Stimulated activated CD4-positive, alpha-beta T cell treated with anti-CD3 and anti-CD28 coated beads, TNF-alpha, amount 100 ng/mL, for 48 hours (primary cell): ENCODE data around the gene HNRNPC.

Source experiments
- DNase-seq, 3 donors: peaks; one replicate each; pipeline ENCODE4 v3.0.0-alpha.2; 2020; ENCODE audit warnings: low read depth in 3 of 3

Gene HNRNPC

DNA sequence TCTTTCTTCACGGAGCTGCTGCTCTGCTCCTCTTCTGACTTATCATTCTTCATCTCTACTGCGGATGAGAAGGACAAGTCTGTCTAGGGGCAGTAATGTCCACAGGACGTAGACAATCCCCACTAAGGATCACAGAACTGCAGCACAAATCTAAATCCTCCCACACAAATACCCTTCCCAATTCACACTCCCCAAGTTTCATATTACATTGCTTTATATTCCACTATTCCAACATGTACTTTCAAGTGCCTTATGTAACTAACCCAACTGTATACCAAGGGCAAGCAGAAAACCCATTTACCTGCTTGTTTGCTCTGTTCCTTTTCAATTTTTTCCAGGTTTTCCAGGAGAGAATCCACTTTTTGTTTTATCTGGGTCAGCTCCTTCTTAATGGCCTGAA lies 57.7 kb downstream of the HNRNPC start:
- no peak for DNase-seq

DNA sequence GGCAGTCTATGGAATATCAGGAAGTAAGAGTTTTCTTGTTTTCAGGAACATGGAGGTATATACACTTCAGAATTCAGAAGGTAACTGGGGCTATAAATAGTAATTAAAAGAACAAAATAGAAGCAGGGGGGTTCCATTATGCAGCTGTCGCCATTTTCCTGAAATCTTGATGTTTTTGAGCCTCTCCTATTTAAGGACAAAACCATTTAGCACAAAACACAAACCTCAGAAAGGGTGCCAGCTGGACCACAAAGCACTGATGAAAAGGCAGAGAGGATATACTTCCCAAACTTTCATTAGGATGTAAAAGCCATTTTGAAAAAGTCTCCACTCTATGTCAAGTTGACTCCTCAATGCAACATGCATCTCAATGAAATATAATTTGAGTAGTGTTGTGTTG lies 59.2 kb downstream of the HNRNPC start:
- DNase-seq = no peak

DNA sequence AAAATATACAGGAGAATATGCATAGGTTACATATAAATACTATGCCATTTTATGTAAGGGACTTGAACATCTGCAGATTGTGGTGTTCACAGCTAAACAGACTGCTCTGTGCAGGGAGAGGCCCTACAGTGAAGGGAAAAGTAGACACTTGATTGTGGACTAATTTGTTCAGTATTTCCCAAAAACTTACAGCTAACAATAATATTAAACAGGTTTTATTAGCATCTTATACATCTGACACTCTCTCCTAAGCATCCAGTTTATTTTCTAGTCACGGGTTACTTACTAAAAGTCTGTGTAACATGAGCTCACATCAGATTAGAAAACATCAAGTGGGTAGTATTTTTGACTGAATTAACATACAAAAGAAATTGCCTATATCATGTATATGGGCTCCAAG lies 60.1 kb downstream of the HNRNPC start:
- no peak for DNase-seq

DNA sequence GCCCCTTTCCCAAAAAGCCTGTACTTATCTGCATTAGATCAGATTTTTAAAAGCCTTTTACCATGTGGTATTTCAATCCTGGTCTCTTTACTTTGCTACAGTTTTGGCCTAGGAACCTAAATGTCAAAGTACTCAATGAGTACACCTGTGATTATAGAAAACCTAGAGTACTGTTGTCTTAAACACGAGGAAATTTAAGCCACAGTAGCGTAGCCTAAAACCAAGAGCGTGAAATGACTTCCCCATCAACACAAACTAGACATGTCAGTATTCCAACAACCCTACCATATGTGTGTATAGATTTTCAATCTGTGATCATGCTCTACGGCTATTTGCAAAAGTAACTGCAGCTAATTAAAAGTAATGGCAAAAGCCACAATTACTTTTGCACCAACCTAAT lies 60.7 kb downstream of the HNRNPC start:
- DNase-seq = no peak

DNA sequence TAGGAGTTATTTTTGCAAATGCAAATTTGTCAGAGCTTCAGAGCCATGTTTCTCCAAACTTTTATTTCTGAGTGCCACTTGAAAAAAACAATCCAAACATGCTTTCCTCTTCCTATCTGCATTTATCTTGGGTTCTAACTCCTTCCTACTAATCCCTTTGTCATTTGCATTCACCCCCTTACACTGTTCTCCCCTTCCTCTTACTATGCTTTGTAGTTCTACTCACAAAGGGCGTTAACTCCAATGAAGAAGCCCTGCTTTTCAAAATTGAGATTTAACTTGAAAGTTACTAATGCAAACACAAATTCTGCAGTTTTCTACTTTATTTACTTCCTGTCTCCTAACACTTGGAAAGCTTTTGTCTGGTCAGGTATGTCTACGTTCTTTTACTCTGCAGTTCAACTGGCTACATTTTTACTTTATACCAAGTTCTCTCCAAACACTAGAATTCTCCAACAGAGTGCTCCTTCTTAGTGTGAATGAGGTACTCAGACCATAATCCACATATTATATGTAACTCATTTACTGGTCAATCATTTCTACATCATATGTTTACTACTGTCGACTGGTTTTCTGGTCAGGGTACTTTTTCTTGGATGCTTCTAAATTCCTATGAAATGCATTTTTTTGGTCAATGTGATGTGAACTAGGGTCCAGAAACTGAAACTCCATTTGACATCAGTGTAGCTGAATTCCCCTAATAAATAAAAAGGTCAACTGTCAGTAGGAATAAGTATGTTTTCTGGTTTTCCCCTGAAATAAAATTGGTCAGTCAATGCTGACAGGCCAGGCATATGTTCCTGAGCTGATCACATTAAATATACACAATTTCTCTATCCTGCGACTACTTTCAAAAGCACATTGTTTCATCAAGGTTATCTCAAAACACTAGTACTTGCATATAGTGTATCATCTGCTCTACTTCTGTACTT lies 62.2 kb downstream of the HNRNPC start:
- no peak for DNase-seq

DNA sequence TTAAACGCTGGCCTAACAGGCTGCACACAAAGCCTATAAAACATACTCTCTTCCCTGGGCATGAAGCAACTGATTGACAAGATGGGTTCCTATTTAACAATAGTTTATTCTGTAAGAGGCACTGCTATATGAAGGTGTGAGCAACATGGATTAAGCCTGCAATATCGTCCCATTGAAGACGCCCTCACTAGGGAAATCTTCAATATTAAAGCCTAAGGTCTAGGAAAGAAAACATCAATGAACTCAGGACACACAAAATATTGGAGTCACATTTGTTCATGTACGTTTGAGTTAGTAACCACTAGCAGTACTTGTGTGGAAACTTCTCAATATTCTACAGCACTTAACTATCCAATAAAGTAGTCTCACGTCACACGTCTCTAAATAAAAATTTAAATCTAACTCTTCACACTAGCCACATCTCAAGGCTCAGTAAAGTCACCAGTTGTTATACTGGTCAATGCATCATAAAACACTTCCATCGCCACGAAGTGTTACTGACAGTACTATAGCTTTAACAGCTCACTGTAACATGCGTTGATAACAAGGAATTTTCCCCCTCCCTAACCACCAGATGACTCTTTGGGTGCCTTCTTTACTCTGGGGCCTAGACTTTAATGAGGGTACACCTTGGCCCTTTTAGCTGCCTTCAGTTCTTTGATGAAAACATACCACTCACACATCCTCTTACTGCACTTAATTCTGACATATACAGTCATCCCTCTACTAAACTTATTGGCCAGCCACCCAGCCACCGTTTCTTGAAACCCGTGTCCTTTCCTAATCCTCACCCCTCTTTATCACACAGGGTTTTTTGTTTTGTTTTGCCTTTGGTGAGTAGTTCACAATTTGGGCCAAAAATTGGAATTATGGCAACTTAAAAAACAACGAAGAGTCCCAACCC lies 63.3 kb downstream of the HNRNPC start:
- DNase-seq = no peak

DNA sequence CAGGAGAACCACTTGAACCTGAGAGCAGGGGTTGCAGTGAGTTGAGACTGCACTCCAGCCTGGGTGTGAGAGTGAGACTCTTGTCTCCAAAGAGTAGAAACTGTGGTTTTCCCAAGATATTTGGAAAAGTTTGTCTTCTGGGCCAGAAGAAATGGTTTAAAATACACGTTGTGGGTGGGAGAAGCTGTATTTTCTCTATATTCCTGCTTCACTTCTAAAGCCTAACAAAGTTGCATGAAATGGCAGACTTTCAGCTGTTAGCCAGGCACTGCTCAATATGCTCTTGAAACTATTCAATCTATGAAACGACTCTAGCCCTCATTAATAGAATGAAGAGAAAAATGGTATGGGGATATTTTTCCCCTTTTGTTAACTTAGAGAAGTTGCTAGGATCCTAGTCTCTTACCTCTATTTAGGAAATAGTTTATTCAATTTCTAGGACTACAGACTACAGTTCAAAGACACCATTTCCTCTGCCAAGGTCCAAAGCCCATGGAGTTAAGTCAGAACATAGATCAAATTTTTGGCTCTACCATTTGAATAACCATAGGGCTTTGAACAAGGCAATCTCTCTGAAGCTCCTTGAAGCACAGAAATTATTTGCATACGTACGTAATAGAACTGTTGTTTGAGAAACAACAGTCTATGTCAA lies 64.1 kb downstream of the HNRNPC start:
- DNase-seq = no peak

DNA sequence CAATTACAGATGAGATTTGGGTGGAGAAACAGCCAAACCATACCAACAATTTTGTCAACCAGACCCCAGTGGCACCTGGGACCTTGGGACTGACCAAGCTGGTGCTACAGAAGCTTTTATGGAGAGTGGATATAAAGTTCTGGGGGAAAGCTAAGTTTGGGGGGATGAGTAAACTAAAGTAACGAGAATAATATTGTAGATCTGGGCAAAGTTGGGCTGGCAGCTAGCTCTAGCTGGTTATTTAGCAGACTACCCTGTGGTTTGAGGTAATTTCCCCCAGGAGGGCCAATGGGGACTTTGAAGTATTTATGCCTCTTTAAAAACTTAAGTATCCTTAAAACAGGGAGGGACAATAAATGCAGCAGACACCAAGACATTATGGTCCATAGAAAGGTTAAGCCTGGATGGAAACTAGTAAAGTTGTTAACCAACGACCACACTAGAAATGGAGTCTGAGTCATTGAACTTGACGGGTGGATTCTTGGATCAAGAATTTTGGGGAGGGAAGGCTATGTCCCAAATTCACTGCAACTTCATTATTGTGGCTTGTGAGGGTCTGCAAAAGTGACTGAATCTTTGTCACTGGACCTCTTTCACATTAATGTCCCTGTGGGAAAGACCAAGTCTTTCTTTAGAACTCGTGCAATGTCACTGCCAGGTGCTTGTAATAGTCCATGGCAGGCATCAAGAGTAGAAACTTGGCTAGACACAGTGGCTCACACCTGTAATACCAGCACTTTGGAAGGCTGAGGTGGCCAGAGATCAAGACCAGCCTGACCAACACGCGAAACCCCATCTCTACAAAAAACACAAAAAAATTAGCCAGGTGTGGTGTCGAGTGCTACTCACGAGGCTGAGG lies 64.8 kb downstream of the HNRNPC start:
- DNase-seq = no peak

DNA sequence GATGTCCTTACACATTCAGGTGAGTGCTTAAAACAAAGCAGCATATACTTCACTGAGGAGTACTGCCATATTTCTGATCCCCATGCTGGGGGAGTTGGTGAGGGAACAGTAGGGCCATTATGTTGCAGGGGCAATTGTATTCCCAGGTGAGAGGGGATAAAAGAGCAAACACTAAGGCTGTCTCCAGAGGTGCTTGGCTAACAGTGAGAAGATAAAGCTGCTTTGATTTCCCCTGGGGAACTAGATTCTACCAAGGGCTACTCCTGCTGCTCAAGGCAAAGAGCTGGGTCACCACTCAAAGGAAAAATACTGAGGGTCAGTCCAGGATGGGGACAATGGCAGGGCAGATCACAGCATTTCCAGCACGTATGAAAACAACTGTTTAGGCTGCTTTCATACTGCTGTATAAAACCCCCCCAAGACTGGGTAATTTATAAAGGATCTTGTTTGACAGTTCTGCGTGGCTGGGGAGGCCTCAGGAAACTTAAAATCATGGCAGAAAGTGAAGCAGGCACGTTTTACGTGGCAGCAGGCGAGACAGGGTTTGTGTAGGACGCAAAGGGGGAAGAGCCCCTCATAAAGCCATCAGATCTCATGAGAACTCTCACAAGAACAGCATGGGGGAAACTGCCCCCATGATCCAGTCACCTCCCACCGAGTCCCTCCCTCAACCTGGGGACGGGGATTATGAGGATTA lies 65.6 kb downstream of the HNRNPC start:
- DNase-seq = no peak

DNA sequence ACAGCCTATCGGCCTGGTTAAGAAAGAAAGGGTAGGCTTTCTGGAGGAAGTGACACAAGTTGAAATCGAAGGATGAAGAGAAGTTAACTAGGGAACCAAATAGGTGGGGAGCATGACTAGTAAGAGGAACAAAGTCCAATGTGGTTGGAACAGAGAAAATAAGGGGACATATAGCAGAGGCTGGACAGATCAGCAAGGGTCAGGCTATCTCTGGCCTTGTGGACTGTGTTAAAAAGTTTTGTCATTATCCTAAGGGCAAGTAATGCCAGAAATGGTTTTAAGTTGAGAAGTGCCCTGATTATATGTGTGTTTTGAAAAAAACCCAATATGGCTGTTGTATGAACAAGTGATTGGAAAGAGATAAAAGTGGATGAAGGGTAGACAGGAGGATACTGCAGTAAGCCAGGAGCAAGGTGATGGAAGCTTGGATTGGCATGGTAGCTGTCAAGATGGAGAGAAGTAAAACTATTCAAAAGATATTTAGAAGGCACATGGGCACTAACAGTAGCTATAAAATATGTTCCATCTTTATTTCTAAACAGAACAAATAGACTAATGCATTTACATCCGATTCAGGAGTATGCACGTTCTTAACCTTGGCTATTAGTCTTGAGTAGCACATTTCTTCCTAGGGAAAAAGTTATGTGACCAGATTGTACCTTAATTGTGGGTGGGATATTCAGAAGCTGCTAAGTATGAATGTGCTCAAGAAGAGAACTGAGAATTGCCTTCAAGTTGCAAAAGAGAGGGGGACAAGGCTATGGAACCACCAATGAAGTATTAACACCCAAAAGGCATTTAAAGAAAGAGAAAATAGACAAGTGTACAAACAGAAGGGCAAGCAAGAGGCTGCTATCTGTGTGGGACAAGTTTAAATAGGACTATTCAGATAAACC lies 66.5 kb downstream of the HNRNPC start:
- DNase-seq = no peak

DNA sequence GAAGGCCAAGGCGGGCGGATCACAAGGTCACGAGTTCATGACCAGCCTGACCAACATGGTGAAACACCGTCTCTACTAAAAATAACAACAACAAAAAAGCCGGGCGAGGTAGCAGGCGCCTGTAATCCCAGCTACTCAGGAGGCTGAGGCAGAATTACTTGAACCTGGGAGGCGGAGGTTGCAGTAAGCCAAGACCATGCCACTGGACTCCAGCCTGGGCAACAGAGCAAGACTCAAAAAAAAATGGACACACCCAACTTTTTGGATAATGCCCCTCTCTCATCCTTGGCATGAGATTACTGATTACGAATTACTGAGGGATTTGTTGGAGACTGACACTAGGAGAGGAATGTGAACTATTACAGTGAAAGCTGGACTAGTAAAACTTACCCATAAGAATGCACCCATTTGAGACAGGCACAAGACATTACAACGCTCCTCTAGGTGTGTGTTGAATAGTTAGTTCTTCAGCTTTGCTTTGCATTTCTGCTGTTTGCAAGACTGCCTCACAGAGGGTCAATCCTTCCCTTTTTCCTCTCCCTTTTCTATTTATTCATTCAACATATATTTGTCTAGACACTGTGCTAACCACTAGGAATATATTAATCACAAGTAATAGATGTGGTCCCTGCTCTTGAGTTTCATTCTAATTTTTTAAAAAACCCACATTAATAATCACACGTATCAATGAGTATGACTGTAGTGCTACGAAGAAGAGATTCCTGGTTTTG lies 67.3 kb downstream of the HNRNPC start:
- no peak for DNase-seq

DNA sequence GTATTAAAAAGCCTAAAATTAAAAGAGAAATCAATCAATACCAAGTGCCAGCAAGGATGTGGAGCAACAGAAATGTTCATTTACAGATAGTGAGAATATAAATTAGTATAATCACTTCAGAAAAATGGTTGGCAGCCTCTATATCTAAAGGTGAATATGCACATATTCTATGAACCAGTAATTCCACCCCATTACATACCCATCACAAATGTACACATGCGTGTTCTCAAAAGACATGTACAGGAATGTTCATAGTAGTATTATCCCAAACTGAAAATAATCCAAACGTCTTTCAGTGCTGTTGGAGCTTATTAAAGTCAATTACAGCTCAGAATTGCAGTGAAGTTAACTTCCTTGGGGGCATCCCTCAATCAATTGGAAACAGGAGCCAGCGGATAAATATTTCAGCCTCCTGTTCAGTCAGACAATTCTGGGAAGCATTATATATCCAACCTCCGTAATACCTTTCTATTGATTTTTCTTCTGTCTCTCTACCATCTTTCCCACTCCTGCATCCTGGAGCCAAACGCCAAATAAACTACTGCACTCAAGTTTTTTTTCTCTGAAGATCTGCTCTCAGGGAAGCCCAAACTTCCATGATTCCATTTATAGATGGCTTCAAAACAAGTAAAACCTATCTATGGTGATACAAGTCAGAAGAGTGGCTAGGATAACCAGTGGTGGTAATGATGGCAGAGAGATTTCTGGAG lies 68.3 kb downstream of the HNRNPC start:
- no peak for DNase-seq

DNA sequence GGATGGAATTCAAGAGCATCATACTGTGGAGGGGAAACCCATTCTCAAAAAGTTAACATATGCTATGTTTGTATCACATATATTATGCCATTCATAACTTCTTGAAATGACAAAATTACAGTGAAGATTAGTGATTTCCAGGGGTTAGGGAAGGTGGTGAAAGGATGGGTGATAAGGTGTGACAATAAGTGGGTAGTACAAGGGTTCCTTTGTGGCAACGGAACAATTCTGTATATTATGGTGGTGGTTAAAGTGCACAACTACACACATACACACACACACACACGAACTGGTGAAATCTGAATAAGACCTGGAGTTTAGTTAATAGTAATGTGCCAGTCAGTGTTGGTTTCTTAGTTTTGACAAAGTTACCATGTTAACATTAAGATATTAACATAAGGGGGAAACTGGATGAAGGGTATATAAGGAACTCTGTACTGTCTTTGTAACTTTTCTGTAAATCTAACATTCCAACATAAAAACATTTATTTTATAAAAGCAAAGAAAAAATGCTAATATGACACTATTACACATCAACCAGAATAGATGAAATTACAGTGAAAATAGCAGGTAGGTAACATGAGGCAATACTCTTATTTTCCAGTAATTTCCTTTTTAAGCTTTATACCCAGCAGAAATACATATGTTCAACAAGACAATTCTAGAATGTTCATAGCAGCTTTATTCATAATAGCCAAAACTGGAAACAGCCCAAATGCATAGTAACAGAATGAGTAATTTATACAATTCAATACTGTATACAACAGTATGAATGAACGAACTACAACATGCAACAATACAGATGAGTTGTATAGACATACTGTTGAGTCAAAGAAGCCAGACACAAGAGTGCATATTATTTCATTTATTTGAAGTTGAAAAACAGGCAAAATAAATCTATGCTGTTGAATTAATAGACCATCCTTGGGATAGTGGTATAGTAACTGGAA lies 69.4 kb downstream of the HNRNPC start:
- no peak for DNase-seq

DNA sequence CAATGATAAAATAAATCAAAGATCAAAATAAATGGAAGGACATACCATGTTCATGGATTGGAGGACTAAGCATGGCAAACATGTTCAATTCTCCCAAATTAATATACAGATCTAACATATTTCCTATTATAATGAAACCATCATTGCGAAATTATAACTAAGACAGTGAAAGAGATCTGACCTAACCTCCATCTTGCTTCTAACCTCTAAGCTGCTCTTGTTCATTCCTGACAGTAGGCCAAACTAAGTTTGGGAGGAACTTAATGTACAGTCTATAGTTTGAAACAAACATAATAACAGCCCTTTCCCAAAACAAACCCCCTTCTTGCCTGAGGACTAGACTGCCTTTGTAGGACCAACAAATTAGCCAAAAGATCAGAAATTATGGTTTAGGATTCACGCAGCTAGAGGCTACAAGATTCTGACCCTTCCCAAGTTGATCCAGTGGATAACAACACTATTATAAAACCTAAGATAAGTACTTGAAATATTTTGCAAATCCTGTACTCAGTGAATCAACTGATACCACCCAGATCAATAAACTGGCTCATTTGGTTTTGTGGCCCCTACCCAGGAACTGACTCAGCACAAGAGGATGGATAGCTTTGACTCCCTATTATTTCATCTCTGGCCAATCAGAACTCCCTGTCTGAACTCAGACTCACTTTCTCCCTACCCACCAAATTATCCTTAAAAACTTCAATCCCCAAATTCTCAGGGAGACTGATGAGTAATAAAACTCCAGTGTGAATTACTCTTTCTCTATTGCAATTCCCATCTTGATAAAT lies 71.6 kb downstream of the HNRNPC start:
- no peak for DNase-seq

DNA sequence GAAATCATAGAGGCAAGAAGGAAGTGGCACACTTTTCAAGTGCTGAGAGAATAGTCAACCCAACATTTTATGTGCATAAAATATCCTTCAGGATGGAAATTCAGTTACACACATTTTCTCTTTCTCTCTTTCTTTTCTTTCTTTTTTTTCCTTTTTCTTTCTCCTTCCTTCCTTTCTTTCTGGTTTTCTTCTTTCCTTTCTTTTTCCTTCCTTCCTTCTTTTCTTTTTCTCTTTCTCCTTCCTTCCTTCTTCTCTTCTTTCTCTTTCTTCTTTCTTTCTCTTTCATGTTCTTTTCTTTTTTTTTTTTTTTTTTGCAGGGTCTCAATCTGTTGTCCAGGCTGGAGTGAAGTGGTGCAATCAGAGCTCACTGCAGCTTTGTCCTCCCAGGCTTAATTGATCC lies 74.6 kb downstream of the HNRNPC start:
- DNase-seq = no peak

DNA sequence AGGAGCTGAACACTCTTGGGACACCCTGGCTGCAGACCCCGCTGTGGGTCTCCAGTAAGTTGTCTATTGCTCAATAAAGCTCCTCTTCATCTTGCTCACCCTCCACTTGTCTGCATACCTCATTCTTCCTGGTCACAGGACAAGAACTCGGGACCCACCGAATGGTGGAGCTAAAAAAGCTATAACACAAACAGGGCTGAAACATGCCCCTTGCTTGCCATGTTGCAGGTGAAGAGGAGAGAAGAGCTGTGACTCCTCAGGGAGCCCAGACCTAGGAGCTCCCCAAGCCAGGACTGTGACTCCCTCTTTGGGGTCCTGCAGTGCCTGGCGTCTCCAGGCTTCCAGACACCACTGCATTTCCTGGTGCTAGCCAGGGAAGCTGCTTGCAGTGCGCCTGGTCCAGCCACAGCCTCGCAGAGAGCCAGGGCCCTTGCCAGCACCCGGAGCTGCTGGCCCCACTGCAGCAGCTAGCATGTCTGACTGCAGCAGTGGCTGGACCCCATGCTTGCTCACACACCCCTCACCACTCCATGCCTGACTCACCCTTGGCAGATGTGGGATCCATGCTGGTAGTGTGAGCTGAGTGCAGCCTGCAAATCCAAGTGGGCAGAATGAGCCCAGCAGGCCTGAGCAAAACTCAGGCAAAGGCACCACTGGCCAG lies 76.2 kb downstream of the HNRNPC start:
- no peak for DNase-seq
